GM18858 (cell line): Measurements from ENCODE around the gene HUNK.
"Not testable (repeated sequence)": the region's sequence is repeated elsewhere in the genome, so short reads cannot be mapped to it uniquely, and the experiment has no call there.

Source experiments
- ATAC-seq: cut with Tn5 transposase; IDR thresholded peaks from one replicate; pipeline ENCODE4 v1.9.1; 2021; ENCODE audit not compliant: unreplicated experiment

HUNK gene

GRCh38 chr21:31993826-31994825 lies 121.3 kb downstream of the HUNK start:
- ATAC-seq = no peak

- ATAC-seq = no peak
Measured at GRCh38 chr21:31997191-31997590, 124.4 kb downstream of the HUNK start.

GRCh38 chr21:31999810-32000468 lies 127.1 kb downstream of the HUNK start:
- no peak for ATAC-seq

- no peak for ATAC-seq
Measured at GRCh38 chr21:32001390-32001789, 128.6 kb downstream of the HUNK start.

- no peak for ATAC-seq
Measured at GRCh38 chr21:32003411-32003810, 130.6 kb downstream of the HUNK start.

GRCh38 chr21:32004291-32004690 lies 131.5 kb downstream of the HUNK start:
- ATAC-seq = no peak

- ATAC-seq = no peak
Measured at GRCh38 chr21:32007456-32007855, 134.6 kb downstream of the HUNK start.

- no peak for ATAC-seq
Measured at GRCh38 chr21:32008714-32009113, 135.9 kb downstream of the HUNK start.

GRCh38 chr21:32009263-32009662 lies 136.4 kb downstream of the HUNK start:
- no peak for ATAC-seq

- no peak for ATAC-seq
Measured at GRCh38 chr21:32015461-32016139, 142.8 kb downstream of the HUNK start.

- ATAC-seq = no peak
Measured at GRCh38 chr21:32018381-32018780, 145.6 kb downstream of the HUNK start.

GRCh38 chr21:32020564-32020963 lies 147.7 kb downstream of the HUNK start:
- ATAC-seq = no peak

GRCh38 chr21:32021319-32021994 lies 148.6 kb downstream of the HUNK start:
- no peak for ATAC-seq

- ATAC-seq = no peak
Measured at GRCh38 chr21:32022146-32022545, 149.3 kb downstream of the HUNK start.

- ATAC-seq = no peak
Measured at GRCh38 chr21:32030146-32030652, 157.4 kb downstream of the HUNK start.

GRCh38 chr21:32034850-32035249 lies 162.0 kb downstream of the HUNK start:
- ATAC-seq = no peak

GRCh38 chr21:32035617-32036016 lies 162.8 kb downstream of the HUNK start:
- ATAC-seq = no peak

GRCh38 chr21:32036756-32037155 lies 163.9 kb downstream of the HUNK start:
- ATAC-seq = no peak

- ATAC-seq = not testable (repeated sequence)
Measured at GRCh38 chr21:32038751-32039150, 165.9 kb downstream of the HUNK start.

- ATAC-seq = no peak
Measured at GRCh38 chr21:32043458-32043857, 170.6 kb downstream of the HUNK start.
